GM21786 (cell line): ENCODE measurements around the gene PCED1A.
"Not testable (repeated sequence)": the region's sequence is repeated elsewhere in the genome, so short reads cannot be mapped to it uniquely, and the experiment has no call there.

Experiments used
- ATAC-seq: cut with Tn5 transposase; IDR thresholded peaks from one replicate; pipeline ENCODE4 v1.9.1; 2021; ENCODE audit not compliant: unreplicated experiment

Gene PCED1A

DNA sequence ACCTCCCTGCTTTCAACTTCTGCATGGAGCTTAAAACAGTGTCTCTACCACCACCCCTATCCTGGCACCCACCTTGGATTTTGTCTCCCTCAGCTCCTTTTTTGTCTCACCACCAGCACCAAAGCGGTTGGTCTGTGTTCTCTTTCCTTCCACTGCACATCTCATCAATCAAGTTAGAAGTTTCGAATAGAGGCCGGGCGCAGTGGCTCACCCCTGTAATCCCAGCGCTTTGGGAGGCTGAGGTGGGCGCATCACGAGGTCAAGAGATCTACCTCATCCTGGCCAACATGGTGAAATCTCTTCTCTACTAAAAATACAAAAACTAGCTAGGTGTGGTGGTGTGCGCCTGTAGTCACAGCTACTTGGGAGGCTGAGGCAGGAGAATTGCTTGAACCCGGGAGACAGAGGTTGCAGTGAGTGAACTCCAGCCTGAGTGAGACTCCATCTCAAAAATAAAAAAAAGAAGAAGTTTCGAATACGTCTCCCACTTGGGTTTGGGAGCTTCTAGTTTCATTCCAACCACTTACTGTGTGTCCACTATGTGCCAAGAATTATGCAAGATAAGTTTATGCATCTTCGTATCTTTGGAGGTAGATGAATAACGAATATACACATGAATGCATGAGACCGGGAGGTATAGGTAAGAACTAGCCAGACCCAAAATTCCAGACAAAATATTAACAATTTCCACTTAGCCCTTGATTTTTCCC is 5.9 kb downstream of the PCED1A start:
- no peak for ATAC-seq

DNA sequence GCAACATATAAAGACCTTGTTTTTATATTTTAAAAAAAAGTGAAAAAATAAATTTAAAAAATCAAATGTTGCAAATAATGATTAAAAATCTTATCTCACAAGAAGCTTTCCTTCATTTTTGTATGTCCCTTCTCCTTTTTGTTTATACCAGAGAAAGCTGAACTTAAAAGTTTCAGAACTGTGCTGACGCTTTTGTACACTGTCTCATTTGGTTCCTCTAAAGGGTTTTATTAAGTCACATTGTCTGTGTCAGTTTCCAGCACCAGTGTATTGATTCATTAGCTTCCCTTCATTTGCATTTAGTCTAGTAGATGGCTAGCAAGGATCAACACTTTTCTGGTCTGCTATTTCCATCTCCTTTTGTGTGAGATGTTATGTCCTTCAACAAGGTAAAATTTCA is 6.7 kb downstream of the PCED1A start:
- ATAC-seq = no peak

DNA sequence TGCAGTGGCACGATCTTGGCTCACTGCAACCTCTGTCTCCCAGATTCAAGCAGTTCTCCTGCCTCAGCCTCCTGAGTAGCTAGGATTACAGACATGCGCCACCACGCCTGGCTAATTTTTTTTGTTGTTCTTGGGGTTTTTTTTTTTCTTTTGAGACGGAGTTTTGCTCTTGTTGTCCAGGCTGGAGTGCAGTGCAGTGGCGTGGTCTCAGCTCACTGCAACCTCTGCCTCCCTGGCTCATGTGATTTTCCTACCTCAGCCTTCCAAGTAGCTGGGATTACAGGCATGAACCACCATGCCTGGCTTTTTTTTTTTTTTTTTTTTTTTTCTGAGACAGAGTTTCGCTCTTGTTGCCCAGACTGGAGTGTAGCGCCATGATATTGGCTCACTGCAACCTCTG is 9.2 kb downstream of the PCED1A start:
- not testable (repeated sequence) for ATAC-seq

DNA sequence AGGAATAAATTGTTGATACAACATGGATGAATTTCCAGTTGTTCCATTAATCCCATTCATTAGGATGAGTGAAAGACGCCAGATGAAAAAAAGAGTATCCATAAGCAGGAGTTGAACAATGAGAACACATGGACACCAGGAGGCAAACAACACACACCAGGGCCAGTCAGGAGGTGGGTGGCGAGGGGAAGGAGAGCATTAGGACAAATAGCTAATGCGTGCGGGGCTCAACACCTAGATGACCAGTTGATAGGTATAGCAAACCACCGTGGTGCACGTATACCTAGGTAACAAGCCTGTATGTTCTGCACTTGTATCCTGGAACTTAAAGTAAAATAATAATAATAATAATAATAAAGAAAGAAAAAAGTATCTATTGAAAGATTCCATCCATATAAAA is 11.1 kb downstream of the PCED1A start:
- ATAC-seq = no peak

DNA sequence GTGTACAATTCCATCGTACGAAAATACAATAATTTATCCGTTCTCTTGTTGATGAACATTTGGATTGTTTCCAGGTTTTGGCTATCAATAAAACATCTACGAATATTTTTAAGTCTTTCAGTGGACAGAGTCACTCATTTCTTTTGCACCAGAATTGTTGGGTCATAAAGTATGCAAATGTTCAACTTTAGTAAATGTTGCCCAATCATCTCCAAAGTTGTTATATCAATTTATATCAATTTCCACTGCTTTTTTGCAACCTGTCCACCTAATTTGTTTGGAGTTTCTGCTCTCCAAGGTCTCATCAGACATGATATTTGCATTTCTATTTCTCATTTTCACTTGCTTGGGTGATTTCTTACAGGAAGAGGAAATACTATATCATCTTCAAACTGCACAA is 13.8 kb downstream of the PCED1A start:
- ATAC-seq = no peak

DNA sequence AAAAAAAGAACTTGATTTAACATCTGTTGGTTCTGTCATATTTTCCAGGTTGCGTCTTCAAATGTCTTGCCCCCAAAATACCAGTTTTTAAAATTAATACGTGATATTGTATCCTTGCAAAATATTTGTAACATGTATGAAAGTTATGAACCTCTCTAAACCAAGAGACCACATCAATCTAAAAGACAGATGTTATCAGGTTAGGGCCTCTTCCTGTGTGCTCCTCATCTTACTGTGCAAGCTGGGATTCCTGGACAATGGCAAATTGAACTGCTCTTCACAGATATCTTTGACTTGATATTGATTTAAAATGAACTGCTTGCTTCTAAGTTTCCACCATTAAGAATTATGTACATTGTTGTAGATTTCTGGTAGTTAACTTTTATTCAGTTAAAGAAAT is 14.7 kb downstream of the PCED1A start:
- no peak for ATAC-seq

DNA sequence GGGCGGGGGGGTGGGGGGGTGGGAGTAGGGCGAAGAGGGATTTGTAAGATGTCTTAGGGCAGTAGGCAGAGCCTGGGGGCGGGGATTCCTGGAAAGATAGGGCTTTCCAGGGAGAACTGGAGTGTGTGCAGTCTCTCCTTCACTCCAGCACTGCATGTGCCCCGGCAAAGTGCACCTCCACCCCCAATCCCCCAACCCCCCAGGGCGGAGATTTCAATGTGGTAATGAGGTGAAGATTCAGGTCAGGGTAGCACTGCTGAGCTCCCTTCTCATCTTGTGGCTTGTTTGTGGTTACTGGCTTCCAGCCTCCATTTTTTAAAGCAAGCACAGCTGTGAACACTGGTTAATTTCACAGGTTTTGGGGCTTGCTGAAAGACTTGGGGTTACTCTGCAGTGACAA is 18.4 kb downstream of the PCED1A start:
- ATAC-seq = no peak

DNA sequence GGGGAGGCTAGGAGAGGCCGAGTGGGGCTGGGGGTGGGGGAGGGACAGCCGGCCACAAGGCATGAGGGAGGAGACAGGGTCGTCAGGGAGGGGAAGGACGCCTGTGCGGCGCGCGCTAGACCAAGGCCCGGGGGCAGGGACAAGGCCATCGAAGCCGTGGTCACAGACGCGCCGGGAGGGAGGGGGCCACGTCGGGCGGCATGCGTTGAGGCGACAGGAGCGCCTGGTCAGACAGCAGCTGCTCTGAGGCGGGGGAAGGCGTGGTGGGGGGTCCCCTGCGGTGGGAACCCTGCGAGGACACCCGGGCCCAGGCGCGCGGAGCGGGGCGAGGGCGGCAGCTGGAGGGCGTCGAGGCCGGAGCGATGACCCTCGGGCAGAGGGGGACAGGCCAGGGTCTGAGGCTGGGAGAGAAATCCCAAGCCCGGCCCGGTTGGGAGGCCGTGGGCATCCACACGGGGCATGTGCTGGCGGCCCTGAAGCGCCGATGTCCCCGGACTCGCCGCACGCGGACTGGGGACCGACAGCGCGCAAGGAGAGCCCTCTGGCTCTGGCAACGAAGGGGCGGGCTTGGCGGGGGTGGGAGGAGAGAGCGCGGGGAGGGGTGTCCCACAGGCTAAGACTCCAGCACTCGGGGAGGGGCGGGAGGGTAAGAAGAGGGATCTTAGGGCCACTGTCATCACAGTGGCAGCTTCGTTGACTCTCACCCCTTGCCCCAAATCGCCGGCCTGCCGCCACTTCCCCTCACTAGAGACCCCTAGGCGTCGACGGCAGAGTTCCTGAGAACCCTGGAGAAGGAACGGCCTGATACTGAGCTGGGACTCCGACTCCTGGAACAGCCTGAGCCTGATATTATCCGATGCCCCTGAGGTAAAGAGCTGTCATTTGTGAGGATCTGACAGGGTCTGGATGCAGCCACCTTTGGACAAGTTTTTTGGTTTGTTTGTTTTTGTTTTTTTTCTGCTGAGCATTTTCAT is 19.3 kb downstream of the PCED1A start:
- ATAC-seq = no peak

DNA sequence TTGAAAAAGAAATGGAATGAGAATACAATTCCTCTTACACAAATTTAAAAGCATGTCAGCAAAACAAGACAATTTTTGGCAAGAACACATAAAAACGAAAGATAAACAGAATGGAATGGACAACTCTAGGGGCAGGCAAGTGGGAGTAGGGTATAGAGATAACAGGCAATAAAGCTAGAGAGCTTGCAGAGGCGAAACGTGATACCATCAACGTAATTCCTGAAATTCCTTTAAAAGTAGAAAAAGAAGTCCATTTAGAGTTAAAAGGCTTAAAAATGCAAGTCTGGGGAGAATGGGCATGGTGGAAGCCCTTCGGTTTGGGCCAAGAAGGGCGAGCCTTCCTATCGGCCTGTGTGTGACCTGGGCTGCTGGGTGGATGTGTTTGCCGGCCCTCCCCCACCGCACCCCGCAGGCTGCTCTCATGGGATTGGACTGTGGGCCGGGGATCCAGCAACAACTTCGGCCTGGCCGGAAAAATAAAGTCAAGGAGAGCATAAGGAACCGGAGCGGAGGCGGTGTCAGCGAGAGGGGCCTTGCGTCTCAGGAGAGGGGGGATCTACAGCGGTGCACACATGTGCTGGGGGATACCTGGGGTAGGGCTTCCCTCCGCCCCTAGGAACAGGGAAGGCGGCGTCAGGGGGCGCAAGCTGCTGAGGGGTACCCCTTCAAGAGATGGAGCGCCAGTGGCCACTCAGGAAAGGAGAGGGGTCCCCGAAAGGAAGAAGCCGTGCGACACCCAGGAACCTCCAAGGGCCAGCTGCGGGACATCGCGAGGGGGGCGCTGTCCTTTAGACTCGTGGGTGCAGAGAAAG is 20.2 kb downstream of the PCED1A start:
- ATAC-seq = no peak

DNA sequence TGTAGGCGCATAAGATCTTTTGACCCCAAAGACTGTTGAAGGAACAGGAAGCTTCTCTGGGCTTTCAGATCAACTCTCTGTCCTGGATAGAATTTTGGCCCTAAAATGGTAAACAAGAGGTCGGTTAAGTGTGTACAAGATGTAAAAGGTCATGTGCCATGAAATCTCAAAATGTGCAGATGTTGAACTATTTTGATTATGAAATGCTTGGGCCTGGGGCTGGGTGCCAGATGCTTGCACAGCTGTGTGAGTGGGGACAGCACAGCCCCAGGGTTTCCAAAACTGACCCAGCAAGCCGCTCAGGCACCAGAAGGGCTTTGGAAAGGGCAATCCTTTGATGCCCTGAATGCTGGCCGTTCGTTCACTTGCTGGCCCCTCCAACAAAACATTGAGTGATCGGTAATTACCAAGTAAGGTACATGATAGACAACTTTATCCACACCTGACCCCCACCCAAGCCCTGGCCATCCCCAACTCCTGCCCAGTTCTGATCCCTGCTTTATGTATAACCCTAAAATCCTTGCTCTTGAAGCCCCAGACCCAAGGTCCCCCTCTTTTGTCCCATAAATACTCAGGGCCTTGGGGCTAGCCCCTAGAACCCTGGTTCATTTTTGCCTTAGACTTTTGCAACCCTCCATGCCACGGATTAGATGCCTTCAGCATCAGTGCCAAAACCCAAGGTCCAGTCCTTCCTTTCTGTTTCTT is 22.4 kb downstream of the PCED1A start:
- ATAC-seq = no peak

DNA sequence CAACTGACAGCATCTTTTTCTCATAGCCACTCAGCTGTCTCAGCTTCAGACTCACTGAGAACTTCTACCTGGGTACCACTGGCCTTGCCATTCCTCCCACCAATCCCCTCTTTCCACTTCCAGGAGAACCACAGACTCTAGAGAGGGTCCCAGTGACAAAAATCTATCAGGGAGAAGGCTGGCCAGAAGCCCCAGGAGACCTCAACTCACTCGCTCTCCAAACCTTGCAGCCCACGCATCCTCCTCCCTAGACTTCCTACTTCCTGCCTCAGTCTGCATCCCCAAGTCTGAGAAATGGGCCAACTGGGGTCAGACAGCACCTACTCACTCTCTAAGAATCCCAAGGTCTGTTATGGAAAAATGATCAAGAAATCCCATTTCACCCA is 23.1 kb downstream of the PCED1A start:
- ATAC-seq = no peak

DNA sequence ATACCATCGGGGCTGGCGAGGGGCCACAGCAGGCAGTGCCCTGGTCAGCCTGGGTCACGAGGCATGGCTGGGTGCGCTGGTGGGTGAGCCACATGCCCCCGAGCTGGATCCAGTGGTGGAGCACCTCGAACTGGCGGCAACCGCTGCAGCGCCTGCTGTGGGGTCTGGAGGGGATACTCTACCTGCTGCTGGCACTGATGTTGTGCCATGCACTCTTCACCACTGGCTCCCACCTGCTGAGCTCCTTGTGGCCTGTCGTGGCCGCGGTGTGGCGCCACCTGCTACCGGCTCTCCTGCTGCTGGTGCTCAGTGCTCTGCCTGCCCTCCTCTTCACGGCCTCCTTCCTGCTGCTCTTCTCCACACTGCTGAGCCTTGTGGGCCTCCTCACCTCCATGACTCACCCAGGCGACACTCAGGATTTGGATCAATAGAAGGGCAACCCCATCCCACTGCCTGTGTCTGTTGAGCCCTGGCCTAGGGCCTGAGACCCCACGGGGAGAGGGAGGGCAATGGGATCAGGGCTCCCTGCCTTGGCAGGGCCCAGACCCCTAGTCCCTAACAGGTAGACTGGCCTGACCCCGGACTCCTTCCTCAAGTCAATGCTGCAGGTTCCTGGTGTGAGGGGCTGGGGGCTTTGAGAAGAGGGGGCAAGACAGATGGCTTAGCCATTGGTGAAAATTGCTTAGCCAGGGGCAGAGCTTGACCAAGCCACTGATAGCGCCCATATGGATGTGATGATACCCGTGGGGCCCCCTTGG is 23.7 kb downstream of the PCED1A start:
- ATAC-seq = no peak

DNA sequence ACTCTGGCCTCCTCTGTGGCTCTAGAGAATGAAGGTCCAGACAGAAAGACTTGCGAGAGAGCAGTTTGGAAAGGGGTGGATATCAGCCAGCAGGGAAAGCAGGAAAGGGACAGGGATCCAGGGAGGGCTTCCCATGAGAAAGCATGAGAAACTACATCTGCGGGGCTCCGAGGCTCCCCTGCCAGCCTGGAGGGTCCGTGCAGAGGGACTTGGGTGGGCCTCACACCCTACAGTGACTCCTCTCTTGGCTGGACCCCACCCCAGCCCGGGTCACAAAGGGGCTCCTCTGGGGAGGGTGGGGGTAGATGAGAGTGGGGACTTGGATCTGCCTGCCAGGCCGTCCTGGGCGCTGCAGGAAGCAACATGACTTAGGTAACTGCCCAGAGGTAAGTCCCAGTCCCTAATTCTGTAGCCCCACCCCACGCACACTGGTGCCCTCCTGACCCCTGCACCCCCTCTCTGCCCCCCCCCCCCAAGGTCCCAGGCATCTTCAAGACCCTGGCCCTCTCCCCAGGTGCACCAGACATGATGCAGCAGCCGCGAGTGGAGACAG is 24.3 kb downstream of the PCED1A start, which contains the start of gene TMEM239:
TSS of gene TMEM239 (plus strand) at position 335 of the 553 bp plus-strand sequence. CDS start at position 526, 191 bp downstream.
- no peak for ATAC-seq

DNA sequence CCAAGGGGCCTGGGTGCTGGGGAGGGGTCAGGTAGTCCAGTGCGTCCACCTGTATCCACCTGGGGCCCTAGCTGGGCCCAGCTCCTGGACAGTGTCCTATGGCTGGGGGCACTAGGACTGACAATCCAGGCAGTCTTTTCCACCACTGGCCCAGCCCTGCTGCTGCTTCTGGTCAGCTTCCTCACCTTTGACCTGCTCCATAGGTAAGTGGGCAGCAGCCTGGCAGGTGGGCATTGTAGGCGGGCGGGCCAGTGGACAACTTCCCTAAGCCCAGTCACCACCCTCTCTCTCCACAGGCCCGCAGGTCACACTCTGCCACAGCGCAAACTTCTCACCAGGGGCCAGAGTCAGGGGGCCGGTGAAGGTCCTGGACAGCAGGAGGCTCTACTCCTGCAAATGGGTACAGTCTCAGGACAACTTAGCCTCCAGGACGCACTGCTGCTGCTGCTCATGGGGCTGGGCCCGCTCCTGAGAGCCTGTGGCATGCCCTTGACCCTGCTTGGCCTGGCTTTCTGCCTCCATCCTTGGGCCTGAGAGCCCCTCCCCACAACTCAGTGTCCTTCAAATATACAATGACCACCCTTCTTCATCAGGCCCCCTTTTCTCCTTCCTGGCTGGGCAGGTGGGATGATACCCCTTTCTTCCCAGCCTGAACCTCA is 25.1 kb downstream of the PCED1A start:
- ATAC-seq = no peak

DNA sequence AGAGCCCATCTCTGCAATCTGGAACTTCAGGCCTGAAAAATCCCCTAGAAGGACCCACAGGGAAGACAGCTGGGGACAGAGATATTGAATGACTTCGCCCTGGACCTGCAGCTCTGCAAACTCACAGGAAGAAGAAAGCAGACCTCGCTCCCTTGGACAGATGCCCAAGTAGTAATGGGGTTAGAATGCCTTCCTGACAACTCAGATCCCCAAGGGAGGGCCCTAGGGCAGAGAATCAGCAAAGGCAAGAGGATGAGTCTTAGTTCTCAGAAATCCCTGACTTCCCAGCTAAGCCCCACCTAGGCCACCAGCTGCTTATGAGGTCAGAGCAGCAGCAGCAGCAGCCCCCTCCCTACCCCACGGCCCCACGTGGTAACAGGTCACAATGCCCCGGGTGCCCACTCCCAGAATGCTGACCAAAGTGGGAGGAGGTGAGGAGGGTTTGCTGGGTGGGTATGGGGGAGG is 25.8 kb downstream of the PCED1A start, which contains the start of gene C20orf141:
TSS of gene C20orf141 (plus strand) at position 401 of the 465 bp plus-strand sequence. CDS start 198 bp downstream, outside the sequence.
- no peak for ATAC-seq

DNA sequence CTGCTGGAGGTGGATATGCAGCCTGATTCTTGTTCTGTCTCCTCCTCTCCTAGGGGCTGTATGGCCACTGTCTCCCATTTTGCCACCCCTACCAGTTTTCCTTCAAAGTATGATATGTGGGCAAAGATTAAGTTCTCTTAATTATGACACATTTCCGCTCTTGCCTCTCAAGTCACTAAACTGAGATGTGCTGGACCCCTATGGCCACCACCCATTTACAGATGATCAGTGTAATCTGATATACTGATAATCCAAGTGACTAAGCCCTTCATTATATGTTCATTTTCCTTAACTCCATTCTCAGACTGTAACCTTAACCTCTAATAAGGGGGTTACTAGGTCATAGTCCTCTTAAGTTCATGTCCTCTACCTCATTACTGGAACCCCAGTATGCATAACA is 26.4 kb downstream of the PCED1A start:
- no peak for ATAC-seq

DNA sequence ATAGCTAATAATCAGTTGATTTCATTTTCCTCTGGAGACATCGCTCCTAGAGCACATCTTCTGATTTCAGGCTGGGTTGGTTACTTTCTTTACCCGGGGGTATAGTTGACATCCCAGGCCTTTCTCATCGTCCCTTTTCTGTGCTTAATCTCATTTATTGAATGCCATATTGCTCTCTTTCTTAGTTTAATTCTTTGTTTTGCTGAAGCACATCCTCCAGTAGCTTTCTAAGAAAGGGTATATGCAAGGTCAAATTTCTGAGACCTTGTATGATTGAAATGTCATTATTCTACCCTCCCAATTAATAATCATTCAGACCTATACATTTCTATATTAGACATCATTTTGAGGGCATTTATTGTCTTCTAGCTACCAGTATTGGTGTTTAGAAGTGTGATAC is 28.3 kb downstream of the PCED1A start:
- no peak for ATAC-seq

DNA sequence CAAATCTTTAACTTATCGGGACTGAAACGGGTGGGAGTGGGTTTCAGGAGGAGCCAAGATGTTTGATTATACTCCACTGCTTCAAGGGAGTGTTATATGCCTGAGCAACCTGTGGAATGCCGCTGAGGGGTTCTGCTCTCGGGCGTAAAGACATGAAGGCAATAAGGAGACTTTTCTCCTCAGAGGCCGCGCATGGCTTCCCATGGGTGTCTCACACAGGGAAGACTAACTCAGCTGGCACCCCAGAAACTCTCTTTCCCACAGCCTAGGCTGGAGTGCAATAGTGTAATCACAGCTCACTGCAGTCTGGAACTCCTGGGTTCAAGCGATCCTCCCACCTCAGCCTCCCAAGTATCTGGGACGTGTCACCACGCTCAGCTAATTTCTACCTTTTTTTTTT is 30.8 kb downstream of the PCED1A start:
- no peak for ATAC-seq

DNA sequence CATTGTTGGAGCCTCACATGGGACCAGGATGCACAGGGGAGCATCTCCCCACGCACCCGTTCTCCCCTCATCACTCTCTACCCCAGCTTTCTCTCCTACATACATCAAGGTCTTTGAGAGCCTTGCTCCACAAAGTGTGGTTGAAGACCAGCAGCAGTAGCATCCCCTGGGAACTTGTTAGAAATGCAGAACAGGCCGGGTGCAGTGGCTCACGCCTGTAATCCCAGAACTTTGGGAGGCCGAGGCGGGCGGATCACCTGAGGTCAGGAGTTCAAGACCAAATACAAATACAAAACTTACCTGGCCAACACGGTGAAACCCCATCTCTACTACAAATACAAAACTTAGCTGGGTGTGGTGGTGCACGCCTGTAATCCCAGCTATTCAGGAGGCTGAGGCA is 32.5 kb downstream of the PCED1A start:
- ATAC-seq = not testable (repeated sequence)
